Stimulated activated CD4-positive, alpha-beta T cell treated with anti-CD3 and anti-CD28 coated beads, Interleukin-1b, Interleukin-23, amount 100 ng/mL, for 48 hours (primary cell): Measurements from ENCODE around the gene AP2B1.
"Not testable (repeated sequence)": the region's sequence is repeated elsewhere in the genome, so short reads cannot be mapped to it uniquely, and the experiment has no call there.

Source experiments
- DNase-seq: peaks from one replicate; pipeline ENCODE4 v3.0.0-alpha.2; 2020

Gene AP2B1

DNA sequence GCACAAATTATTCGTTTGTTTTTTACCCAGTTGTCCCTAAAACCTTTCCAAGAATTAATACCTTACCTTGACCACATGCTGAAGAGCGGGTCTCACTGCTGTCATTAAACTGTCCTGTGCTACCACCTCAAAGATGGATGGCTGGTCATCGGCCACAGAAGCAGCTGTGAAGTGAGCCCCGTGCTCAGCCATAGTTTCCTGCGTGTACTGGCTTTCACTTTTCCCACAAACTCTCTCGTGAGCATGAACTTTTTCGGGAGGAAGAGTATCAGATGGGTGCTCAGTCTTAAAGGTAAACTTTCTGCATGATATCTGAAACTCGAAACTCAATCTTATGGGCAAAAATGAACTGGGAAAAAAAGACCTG is 9.3 kb upstream of the AP2B1 start:
- DNase-seq: no peak

- peak; percentile 87 for DNase-seq
Observed at GRCh38 chr17:35578197-35578928, 8.8 kb upstream of the AP2B1 start, which contains the start of gene PEX12. TSS of gene PEX12 (minus strand) at chr17:35578571. CDS start at chr17:35578021, 550 bp downstream.

- no peak for DNase-seq
Observed at GRCh38 chr17:35578929-35579432, 8.1 kb upstream of the AP2B1 start.

GRCh38 chr17:35584061-35584460 is 3.1 kb upstream of the AP2B1 start:
- no peak for DNase-seq

DNA sequence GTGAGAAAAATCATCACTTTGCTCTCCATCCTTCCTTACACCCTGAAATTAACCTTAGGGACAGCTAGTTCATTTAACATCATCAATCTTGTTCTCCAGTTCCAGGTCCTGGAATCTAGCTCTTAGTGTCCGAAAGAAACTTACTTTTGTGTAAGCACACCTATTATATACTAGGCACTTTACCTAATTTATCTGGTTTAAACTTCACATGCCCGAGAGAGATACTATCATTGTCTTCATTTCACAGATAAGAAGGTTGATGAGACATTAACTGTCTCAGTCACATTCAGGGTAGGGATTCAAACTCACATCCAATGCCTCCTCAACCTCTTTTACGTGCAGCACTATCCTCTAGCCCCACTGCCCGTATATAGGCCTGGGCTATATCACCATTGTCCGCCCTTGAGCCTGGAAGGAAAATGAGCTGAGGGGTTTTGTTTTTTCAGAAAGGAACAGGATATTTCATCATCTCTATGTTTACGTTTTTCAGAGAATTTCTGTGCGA is 501 bp upstream of the AP2B1 start:
- DNase-seq: no peak

GRCh38 chr17:35588196-35588920 is 1.2 kb downstream of the AP2B1 start:
- no peak for DNase-seq

- DNase-seq: no peak
Observed at GRCh38 chr17:35596072-35596471, 8.9 kb downstream of the AP2B1 start.

DNA sequence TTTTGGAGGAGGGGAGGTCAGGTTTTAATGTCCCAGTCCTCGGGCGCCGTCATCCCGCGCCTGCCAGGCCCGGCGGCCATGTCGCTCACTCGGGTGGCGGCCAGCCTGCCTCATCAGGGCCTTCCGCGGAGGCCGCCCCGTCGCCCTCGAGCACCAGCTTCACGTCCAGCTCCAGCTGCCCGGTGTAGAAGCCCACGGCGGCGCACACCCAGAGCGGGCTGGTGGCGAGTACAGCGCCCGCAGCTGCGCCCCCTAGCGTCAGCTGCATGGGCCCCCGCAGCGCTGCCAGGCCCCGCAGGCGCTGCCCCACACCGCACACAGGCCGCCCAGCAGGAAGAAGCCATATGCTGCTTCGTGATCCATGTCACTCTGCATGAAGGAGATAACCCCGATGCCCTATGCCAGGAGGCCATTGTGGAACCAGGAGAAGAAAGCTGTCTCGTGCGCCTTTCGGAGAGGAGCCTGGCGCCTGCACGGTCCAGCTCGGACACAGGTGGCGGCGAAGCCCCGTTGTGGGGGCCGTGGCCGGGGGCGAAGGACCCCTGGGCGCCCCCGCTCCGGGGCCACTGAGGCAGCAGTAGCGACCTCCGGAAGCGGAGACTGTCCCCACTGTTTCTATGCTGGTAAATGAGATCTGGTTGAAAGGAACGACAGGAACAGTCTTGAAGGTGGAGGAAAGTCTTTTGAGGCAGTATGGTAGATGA is 9.6 kb downstream of the AP2B1 start:
- DNase-seq: no peak

GRCh38 chr17:35597604-35598003 is 10.5 kb downstream of the AP2B1 start:
- DNase-seq: no peak

DNA sequence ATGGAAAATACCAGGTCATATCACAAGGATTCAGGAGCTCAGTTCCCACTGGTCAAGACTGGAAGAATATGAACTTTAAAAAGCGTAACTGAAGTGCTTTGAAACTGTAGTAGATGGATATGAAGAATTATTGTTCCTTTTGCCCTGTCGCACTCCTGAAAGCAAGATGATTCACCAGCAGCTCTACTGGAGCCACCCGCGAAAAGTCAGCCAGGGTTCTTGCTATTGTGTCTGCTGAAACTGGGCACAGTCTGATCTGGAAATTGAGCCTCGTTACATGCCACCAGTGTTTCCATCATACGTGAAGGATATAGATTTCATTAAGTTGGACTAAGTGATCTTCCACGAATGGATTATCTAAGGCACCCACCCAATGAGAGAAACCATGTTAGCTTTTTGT is 16.6 kb downstream of the AP2B1 start:
- DNase-seq: no peak

DNA sequence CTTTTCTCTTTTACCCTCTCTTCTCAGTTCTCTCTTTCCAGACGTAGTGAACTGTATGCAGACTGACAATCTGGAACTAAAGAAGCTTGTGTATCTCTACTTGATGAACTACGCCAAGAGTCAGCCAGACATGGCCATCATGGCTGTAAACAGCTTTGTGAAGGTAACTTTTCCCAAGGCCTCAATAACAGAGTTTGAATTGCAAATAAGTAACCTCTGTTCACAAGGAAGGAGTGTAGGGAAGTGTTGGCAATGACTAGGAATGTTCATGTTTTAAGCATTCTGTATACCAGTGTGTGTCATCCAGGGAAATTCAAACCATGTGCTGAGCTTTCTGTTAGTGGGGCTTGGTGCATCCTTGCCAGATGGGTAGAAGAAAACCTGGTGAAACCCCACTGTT is 18.6 kb downstream of the AP2B1 start:
- no peak for DNase-seq

- DNase-seq: no peak
Observed at GRCh38 chr17:35607239-35607847, 20.2 kb downstream of the AP2B1 start.

- no peak for DNase-seq
Observed at GRCh38 chr17:35609831-35610230, 22.7 kb downstream of the AP2B1 start.

GRCh38 chr17:35610746-35611145 is 23.6 kb downstream of the AP2B1 start:
- DNase-seq: not testable (repeated sequence)

GRCh38 chr17:35612924-35613521 is 25.9 kb downstream of the AP2B1 start:
- DNase-seq: peak; percentile 10

- no peak for DNase-seq
Observed at GRCh38 chr17:35614810-35615209, 27.7 kb downstream of the AP2B1 start.

DNA sequence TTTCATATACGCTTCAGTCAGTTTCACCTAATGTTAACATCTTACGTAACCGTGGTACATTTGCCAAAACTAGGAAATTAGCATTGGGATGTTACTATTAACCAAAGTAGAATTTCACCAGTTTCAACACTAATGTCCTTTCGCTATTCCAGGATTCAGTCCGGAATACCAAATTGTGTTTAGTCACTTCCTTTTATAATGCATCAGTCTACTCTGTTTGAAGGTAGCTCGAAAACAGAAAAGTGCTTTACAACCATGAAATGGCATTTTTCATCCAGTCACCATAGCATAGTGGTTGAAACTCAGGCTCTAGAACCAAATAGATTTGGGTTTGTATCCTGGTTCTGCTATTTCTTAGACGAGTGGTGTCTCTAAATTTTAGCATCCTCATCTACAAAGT is 29.4 kb downstream of the AP2B1 start:
- no peak for DNase-seq

DNA sequence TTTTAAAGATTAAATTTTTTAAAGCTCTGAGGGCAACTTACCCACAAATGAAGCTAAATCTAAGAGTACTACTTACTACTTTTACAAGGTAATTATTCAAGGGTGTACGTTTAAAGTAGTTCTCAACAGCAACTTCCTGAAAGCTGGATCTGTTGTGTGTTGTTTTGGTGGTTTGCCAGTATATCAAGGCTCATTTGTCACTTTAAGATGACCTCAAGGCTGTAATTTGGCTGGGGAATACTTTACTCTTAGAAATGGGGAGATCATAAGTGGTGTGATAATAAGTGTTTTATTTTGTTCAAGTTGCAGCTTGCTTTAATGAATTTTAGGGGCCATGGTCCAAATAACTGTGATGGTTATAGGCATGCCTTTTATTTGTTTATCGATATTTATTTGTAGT is 30.4 kb downstream of the AP2B1 start:
- DNase-seq: no peak

GRCh38 chr17:35618628-35619027 is 31.5 kb downstream of the AP2B1 start:
- no peak for DNase-seq

DNA sequence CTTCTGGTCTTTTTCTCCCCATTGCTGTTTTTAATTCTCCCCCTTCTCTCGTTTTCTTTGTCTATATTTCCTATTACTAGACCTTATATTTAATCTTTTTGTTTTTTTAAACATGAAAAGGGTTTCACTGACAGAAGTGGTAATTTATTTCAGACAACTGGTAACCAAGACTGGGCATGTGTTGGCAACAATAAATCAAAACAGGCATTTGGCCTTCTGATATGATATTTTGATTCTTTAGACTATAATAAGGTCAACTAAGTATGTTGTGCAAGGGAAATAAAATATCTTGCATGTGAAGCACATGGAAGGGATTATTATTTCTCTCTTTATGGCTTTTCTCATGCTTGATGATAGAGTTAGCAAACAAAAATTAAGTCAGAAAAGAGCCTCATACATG is 34.6 kb downstream of the AP2B1 start:
- no peak for DNase-seq

- DNase-seq: no peak
Observed at GRCh38 chr17:35627417-35627816, 40.3 kb downstream of the AP2B1 start.

DNA sequence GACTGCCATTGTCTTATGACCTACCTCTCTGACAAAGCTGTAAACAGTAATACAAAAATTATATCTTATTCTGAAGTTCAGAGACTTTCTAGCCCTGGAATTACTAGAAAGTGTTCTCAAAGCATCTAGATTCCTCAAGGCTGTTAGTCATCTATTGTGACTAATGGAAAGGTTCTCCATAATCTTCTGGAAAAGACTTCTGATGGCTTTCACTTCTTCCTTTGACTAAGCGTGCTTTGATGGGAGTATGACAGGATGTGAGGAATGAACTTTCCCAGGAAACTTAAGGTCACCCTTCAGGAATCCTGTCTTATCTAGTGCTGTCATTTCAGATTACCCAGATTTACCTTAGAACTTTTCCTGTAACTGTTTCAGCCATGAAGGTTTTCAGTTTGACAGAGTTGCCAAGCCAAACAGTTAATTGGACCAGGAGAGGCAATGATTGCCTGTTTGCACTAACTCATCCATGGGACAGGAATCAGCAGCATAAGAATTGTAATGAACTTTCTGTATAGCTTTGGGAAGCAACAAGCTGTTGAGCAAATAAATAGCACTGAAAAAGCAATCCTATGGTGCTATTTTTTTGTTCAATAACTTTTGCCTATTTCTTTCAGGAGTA is 43.5 kb downstream of the AP2B1 start:
- no peak for DNase-seq
